HG02798 (cell line): Measurements from ENCODE around the gene C16orf90.
"Not testable (repeated sequence)": the region's sequence is repeated elsewhere in the genome, so short reads cannot be mapped to it uniquely, and the experiment has no call there.

Experiments used
- ATAC-seq: cut with Tn5 transposase; IDR thresholded peaks from one replicate; pipeline ENCODE4 v1.9.1; 2021; ENCODE audit warnings: mild to moderate bottlenecking; ENCODE audit not compliant: unreplicated experiment, poor library complexity

C16orf90 gene

GRCh38 chr16:3514621-3515020 is 19.3 kb upstream of the C16orf90 start:
- ATAC-seq = no peak

- ATAC-seq = no peak
These were observed 18.7 kb upstream of the C16orf90 start for GRCh38 chr16:3513892-3514583.

- no peak for ATAC-seq
These were observed 16.2 kb upstream of the C16orf90 start for GRCh38 chr16:3511286-3512180.

- no peak for ATAC-seq
These were observed 15.1 kb upstream of the C16orf90 start for GRCh38 chr16:3510416-3510815.

- no peak for ATAC-seq
These were observed 14.2 kb upstream of the C16orf90 start for GRCh38 chr16:3509470-3509928.

- no peak for ATAC-seq
These were observed 13.4 kb upstream of the C16orf90 start for GRCh38 chr16:3508736-3509135.

- ATAC-seq = no peak
These were observed 8.2 kb upstream of the C16orf90 start for GRCh38 chr16:3503523-3503922.

- ATAC-seq = no peak
These were observed 6.6 kb upstream of the C16orf90 start for GRCh38 chr16:3501783-3502400.

- not testable (repeated sequence) for ATAC-seq
These were observed 6.1 kb upstream of the C16orf90 start for GRCh38 chr16:3501412-3501761.

- no peak for ATAC-seq
These were observed 3.7 kb upstream of the C16orf90 start for GRCh38 chr16:3498988-3499387.

GRCh38 chr16:3497771-3498170 is 2.5 kb upstream of the C16orf90 start:
- ATAC-seq = no peak

- no peak for ATAC-seq
These were observed 1.1 kb upstream of the C16orf90 start for GRCh38 chr16:3496386-3496785.

GRCh38 chr16:3494386-3494973 is 809 bp downstream of the C16orf90 start:
- no peak for ATAC-seq

GRCh38 chr16:3492356-3492755 is 2.9 kb downstream of the C16orf90 start:
- no peak for ATAC-seq

GRCh38 chr16:3490911-3491629 is 4.2 kb downstream of the C16orf90 start:
- no peak for ATAC-seq

- ATAC-seq = no peak
These were observed 6.5 kb downstream of the C16orf90 start for GRCh38 chr16:3488801-3489200.

- ATAC-seq = no peak
These were observed 7.5 kb downstream of the C16orf90 start for GRCh38 chr16:3487521-3488410.

GRCh38 chr16:3486506-3487215 is 8.6 kb downstream of the C16orf90 start:
- no peak for ATAC-seq
